HepG2 (cell line): Measurements from ENCODE around the gene UPK1A. TPM values are rescaled to one million over a fixed set of nuclear protein-coding genes. Genes with fewer than 3 reads are reported as not detected.

Experiments
- ATAC-seq: fragments of 200-7000 bp; cut with Tn5 transposase; 3 replicates; pipeline ENCODE4 v1.9.1; 2020; ENCODE audit warnings: mild to moderate bottlenecking, moderate library complexity
- BruUV-seq: library from RNA; stranded (reverse); fragments of 400-500 nt; replicated peaks from 2 replicates; lab custom pipeline; 2021; lab: Mats Ljungman, UMichigan
- CTCF ChIA-PET: fragments of 300-600 bp; formaldehyde crosslinking; extraction: SDS; loops from one replicate; lab custom pipeline; 2021; ENCODE audit warnings: low total read pairs, inconsistent platforms, low intra/inter-chr PET ratio; lab: Yijun Ruan, JAX
- POLR2A ChIA-PET: fragments of 350-600 bp; sonication (Branson Sonifier 250); formaldehyde crosslinking; loops from one replicate; lab custom pipeline; 2020; ENCODE audit warnings: antibody characterized with exemption, inconsistent platforms; lab: Yijun Ruan, JAX
- DNase-seq: peaks from one replicate; pipeline ENCODE4 v3.0.0-alpha.2; 2015; ENCODE audit warnings: low spot score
- FAIRE-seq: peaks from 3 replicates; lab custom pipeline; 2011; peaks lifted over from hg19 to GRCh38; lab: Jason Lieb, UNC
- H2AFZ ChIP-seq: one replicate; pipeline ENCODE4 v1.6.1; 2011; ENCODE audit warnings: low read length, inconsistent platforms
- H3K27ac ChIP-seq: fragments of 300-600 bp; 3 replicates; pipeline ENCODE4 v1.8.0; 2011; ENCODE audit warnings: mixed run types, mild to moderate bottlenecking, mixed read lengths, low read length, inconsistent platforms; ENCODE audit not compliant: insufficient read depth; ENCODE audit errors: extremely low read length
- H3K27me3 ChIP-seq, 2 experiments: fragments of 200-600 bp in 1 of 2; 2 replicates in 1 of 2; 3 replicates in 1 of 2; pipeline versions ENCODE4 v1.6.0 to v1.8.0; 2011; ENCODE audit warnings: low read length in 2 of 2, mild to moderate bottlenecking in 2 of 2, moderate library complexity in 2 of 2, inconsistent platforms in 1 of 2; ENCODE audit not compliant: insufficient read depth in 2 of 2, control insufficient read depth in 1 of 2
- H3K36me3 ChIP-seq, 2 experiments: fragments of 200-600 bp in 1 of 2; replicated peaks in 1 of 2; 2 replicates in 1 of 2; 3 replicates in 1 of 2; pipeline versions ENCODE4 v1.5.1 to v1.8.0; 2011; ENCODE audit warnings: low read length in 2 of 2, inconsistent platforms in 1 of 2; ENCODE audit not compliant: insufficient read depth in 2 of 2, control insufficient read depth in 1 of 2
- H3K4me1 ChIP-seq: 2 replicates; pipeline ENCODE4 v1.5.1; 2012; ENCODE audit warnings: low read length, inconsistent platforms; ENCODE audit not compliant: insufficient read depth
- H3K4me2 ChIP-seq: 2 replicates; pipeline ENCODE4 v1.6.0; 2011; ENCODE audit warnings: low read depth, low read length, inconsistent platforms
- H3K4me3 ChIP-seq, 3 experiments: fragments of 200-600 bp in 1 of 3; sonication (generic), shearing (Covaris generic) in 1 of 3; replicated peaks in 1 of 3; 2 replicates each; pipeline ENCODE4 v1.5.1; 2011 to 2016; ENCODE audit warnings: low read length in 3 of 3, inconsistent platforms in 2 of 3, low read depth in 2 of 3, mild to moderate bottlenecking in 2 of 3, control low read depth in 1 of 3, mixed read lengths in 1 of 3; ENCODE audit not compliant: insufficient read depth in 1 of 3
- H3K79me2 ChIP-seq: one replicate; pipeline ENCODE4 v1.6.1; 2011; ENCODE audit warnings: low read length, inconsistent platforms; ENCODE audit not compliant: insufficient read depth
- H3K9ac ChIP-seq: 2 replicates; pipeline ENCODE4 v1.6.0; 2011; ENCODE audit warnings: mild to moderate bottlenecking, low read depth, low read length, inconsistent platforms; ENCODE audit not compliant: insufficient read depth
- H3K9me3 ChIP-seq: 2 replicates; pipeline ENCODE4 v1.5.1; 2012; ENCODE audit warnings: mild to moderate bottlenecking, low read length
- H4K20me1 ChIP-seq: 2 replicates; pipeline ENCODE4 v1.6.0; 2011; ENCODE audit warnings: inconsistent platforms, mild to moderate bottlenecking, low read length, moderate library complexity; ENCODE audit not compliant: insufficient read depth
- FOXK2 ChIP-seq: fragments of 450-650 bp; IDR thresholded peaks from 2 replicates; pipeline ENCODE4 v1.6.1; 2016
- GPN1 ChIP-seq: sonication (generic); formaldehyde crosslinking; IDR thresholded peaks from 2 replicates; pipeline ENCODE4 v1.5.1; 2020; ENCODE audit warnings: missing genetic modification reagents, borderline replicate concordance
- HMGXB3 ChIP-seq: sonication (generic); formaldehyde crosslinking; IDR thresholded peaks from 2 replicates; pipeline ENCODE4 v1.4.0; 2020; ENCODE audit warnings: missing genetic modification reagents, borderline replicate concordance
- TMF1 ChIP-seq: sonication (generic); formaldehyde crosslinking; IDR thresholded peaks from 2 replicates; pipeline ENCODE4 v1.8.1; 2022; ENCODE audit warnings: low read depth, missing genetic modification reagents
- ZFP82 ChIP-seq: sonication (generic); formaldehyde crosslinking; IDR thresholded peaks from 2 replicates; pipeline ENCODE4 v1.5.1; 2020; ENCODE audit warnings: mild to moderate bottlenecking, missing genetic modification reagents, borderline replicate concordance
- WGBS: methylation state at CpG from one replicate; pipeline ENCODE4 v1.1.6; 2017; ENCODE audit warnings: low lambda C conversion rate; 5-methylcytosine and 5-hydroxymethylcytosine counted together
- in situ Hi-C: cut with HindIII; loops from 2 replicates; pipeline ENCODE4 v1.10.0; 2017; ENCODE audit warnings: low pct_unique_long_range_greater_than_20kb; ENCODE audit not compliant: extremely low pct_ligation_motif_present
- intact Hi-C: fragments of 100-400 bp; cut with micrococcal nuclease; formaldehyde crosslinking; loops from one replicate; pipeline ENCODE4 v1.10.0; 2022; ENCODE audit not compliant: unreplicated experiment
- polyA plus RNA-seq, 8 experiments: library from polyadenylated mRNA; depleted of rRNA in 3 of 8; stranded (reverse) in 7 of 8; unstranded in 1 of 8; fragments of >200 nt; fragmentation: Illumina TruSeq in 4 of 8; extraction: Trizol in 4 of 8; gene quantifications; 2 replicates each; pipeline versions ENCODE4 v1.2.1 to v1.2.3, GENCODE V29; 2011 to 2016; ENCODE audit warnings: low read depth in 4 of 8, missing spikeins in 1 of 8, mixed read lengths in 1 of 8; ENCODE audit not compliant: insufficient read depth in 1 of 8
- total RNA-seq, 5 experiments: library from RNA; depleted of rRNA; stranded (reverse); fragments of >200 nt; fragmentation: Illumina TruSeq; extraction: Trizol; gene quantifications; 2 replicates each; pipeline ENCODE4 v1.2.3, GENCODE V29; 2016; ENCODE audit warnings: low read depth in 1 of 5

The UPK1A gene
- total and polyA plus RNA-seq, 2 of the 13 experiments (the other 11 are each of a cell fraction or from before 2014, with no cell fraction given), result 2.9 TPM; not detected in 1

- Histone ChIP-seq H3K79me2 (no peaks in the 10 kb centered on the region), H3K4me3 (no peak overlapping the region), H3K27ac (no peak overlapping the region), H3K36me3 (peaks cover 0 to 2% of the 10 kb centered on the region in 2 experiments; a peak in 1 of 5 replicates), H2AFZ (no peak overlapping the region), H3K4me2 (no peak overlapping the region), H3K9me3 (no peaks in the 10 kb centered on the region), H3K4me1 (peaks cover 18% of the 10 kb centered on the region), H3K27me3 (no peaks in the 10 kb centered on the region; a peak in 1 of 5 replicates), H3K9ac (no peak overlapping the region), H4K20me1 (no peaks in the 10 kb centered on the region)
- POLR2A ChIA-PET, result no interaction called here
- BruUV-seq, result TSS peak; percentile 33
- ATAC-seq (no peak), FAIRE-seq (no peak), DNase-seq (no peak)
- CTCF ChIA-PET, result no interaction called here
- TF ChIP-seq GPN1 (CRISPR knock-in tag), result no peak
- TF ChIP-seq FOXK2, result no peak
- no peak for TF ChIP-seq ZFP82
- TF ChIP-seq TMF1 (CRISPR knock-in tag), result no peak
- TF ChIP-seq HMGXB3 (CRISPR knock-in tag), result no peak
- WGBS, result 98% methylated on average over 6 of the region's 6 CpGs
- in situ Hi-C loops (no loop called here), intact Hi-C loops (no loop called here)
Measured at GRCh38 chr19:35623327-35624010, 42.8 kb upstream of the UPK1A start.
